Kidney (tissue), 14 donors: ENCODE data around the gene KIF3A. TPM values are rescaled to one million over a fixed set of nuclear protein-coding genes. Genes with fewer than 3 reads are reported as not detected.

Experiments
- DNase-seq, 5 donors: peaks; one replicate each; pipeline ENCODE4 v3.0.0-alpha.2; 2013 to 2020
- FAIRE-seq: peaks from 2 replicates; lab custom pipeline; 2012; peaks lifted over from hg19 to GRCh38; lab: Jason Lieb, UNC
- H3K27ac ChIP-seq, 2 donors: one replicate each; pipeline ENCODE4 v1.7.0; 2013; ENCODE audit warnings: low read depth in 2 of 2, low read length in 2 of 2, inconsistent platforms in 1 of 2
- H3K27me3 ChIP-seq: one replicate; pipeline ENCODE4 v1.7.1; 2013; ENCODE audit warnings: low read length, inconsistent platforms; ENCODE audit not compliant: control insufficient read depth, insufficient read depth
- H3K36me3 ChIP-seq, 3 donors: one replicate each; pipeline versions ENCODE4 v1.7.0 to v1.7.1; 2013; ENCODE audit warnings: low read length in 3 of 3, control low read depth in 1 of 3, inconsistent platforms in 1 of 3; ENCODE audit not compliant: insufficient read depth in 3 of 3, control insufficient read depth in 2 of 3
- H3K4me1 ChIP-seq, 3 donors: one replicate each; pipeline versions ENCODE4 v1.7.0 to v1.7.1; 2013; ENCODE audit warnings: low read length in 3 of 3, inconsistent platforms in 1 of 3, low read depth in 1 of 3; ENCODE audit not compliant: control insufficient read depth in 2 of 3, insufficient read depth in 2 of 3
- H3K4me3 ChIP-seq, 3 donors: one replicate each; pipeline versions ENCODE4 v1.7.0 to v1.8.1; 2013; ENCODE audit warnings: low read length in 3 of 3, control low read depth in 1 of 3, inconsistent platforms in 1 of 3
- H3K9ac ChIP-seq, 3 donors: one replicate each; pipeline versions ENCODE4 v1.7.0 to v1.7.1; 2013; ENCODE audit warnings: low read length in 3 of 3, control low read depth in 1 of 3, inconsistent platforms in 1 of 3
- H3K9me3 ChIP-seq, 3 donors: one replicate each; pipeline versions ENCODE4 v1.7.0 to v1.7.1; 2013; ENCODE audit warnings: low read length in 3 of 3, control low read depth in 1 of 3, inconsistent platforms in 1 of 3; ENCODE audit not compliant: control insufficient read depth in 2 of 3, insufficient read depth in 1 of 3
- intact Hi-C: fragments of 100-400 bp; cut with DNase I; formaldehyde crosslinking; loops from one replicate; pipeline ENCODE4 v1.11.1; 2022
- polyA plus RNA-seq: library from polyadenylated mRNA; stranded (reverse); fragments of 350-450 nt; fragmentation: Illumina TruSeq; extraction: RNeasy Lipid Tissue Mini Kit (QIAGEN cat#74804); gene quantifications from one replicate; pipeline ENCODE4 v1.2.3, GENCODE V29; 2014; ENCODE audit warnings: low read depth, low replicate concordance; ENCODE audit not compliant: insufficient read depth
- total RNA-seq: library from RNA; stranded (reverse); fragmentation: NEBNext Ultra II Directional; extraction: Animal tissue kit (Norgen Biotek cat#: 25700); gene quantifications from one replicate; pipeline ENCODE4 v1.2.1, GENCODE V29; 2021
- TF ChIP-seq, protein P1 (sequence below): IDR thresholded peaks from 3 replicates; pipeline ENCODE4 v1.5.1; 2012; ENCODE audit warnings: mild to moderate bottlenecking, moderate library complexity, borderline replicate concordance; ENCODE audit not compliant: insufficient read depth; ENCODE audit errors: extremely low read depth
- donor health status: control.
- donor health status: control.
- donor health status: control.
- donor health status: control.
- donor health status: control.
- donor health status: DM: yes; HTN: yes; CAD: no.
- donor health status: Normal renal cell carcinoma (clear cell type).

Gene KIF3A
- total and polyA plus RNA-seq, 2 donors from 2014 or later: 7.1 to 13.9 TPM

DNA sequence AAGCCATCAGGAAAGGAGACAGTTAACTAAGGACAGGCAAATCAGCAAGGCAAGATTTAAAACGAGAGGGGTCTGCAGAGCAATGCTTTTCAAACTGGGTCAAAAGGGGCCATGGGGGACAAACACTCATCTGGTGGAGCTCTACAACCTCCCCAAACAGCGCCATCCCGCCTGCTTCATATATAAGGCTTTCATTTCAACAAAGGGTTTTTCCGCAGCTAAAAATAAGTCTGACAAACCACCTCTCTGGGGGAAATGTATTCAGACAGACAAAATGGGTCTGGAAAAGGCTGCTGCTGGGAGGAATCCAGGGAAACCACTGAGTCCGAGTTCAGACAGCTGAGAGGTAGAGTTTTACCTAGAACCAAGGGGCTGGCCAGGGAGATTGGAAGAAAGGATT, 48.0 kb upstream of the KIF3A start:
- FAIRE-seq: no peak
- intact Hi-C loops: no loop called here
- Histone ChIP-seq H3K36me3 (no peaks in the 10 kb centered on the region), H3K9me3 (no peaks in the 10 kb centered on the region), H3K4me3 (no peak overlapping the region), H3K27me3 (no peaks in the 10 kb centered on the region), H3K9ac (no peak overlapping the region), H3K27ac (no peak overlapping the region), H3K4me1 (no peaks in the 10 kb centered on the region)
- TF ChIP-seq, protein P1, sequence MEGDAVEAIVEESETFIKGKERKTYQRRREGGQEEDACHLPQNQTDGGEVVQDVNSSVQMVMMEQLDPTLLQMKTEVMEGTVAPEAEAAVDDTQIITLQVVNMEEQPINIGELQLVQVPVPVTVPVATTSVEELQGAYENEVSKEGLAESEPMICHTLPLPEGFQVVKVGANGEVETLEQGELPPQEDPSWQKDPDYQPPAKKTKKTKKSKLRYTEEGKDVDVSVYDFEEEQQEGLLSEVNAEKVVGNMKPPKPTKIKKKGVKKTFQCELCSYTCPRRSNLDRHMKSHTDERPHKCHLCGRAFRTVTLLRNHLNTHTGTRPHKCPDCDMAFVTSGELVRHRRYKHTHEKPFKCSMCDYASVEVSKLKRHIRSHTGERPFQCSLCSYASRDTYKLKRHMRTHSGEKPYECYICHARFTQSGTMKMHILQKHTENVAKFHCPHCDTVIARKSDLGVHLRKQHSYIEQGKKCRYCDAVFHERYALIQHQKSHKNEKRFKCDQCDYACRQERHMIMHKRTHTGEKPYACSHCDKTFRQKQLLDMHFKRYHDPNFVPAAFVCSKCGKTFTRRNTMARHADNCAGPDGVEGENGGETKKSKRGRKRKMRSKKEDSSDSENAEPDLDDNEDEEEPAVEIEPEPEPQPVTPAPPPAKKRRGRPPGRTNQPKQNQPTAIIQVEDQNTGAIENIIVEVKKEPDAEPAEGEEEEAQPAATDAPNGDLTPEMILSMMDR: no peak
- no peak for DNase-seq

DNA sequence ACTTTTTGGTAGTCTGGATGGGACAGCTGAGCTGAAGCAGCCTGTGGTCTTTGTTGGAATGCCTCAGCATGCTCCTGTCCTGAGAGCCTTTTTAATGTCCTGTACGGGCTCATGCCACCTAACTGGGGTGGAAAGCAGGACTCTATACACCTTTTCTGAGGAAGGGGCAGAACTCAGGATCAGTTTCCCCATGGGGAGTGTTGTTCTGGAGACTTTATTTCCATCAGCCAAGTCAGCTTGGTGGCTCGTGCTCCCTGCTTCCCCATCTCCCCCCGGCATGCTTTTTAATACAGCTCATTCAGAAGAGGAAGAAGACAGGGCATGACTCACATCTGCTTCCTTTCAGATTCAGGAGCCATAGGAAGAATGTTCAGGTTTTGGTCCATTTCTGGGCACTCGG, 44.8 kb upstream of the KIF3A start:
- no peaks in the 10 kb centered on the region for H3K36me3 ChIP-seq
- no peaks in the 10 kb centered on the region for H3K9me3 ChIP-seq
- intact Hi-C loops: no loop called here
- DNase-seq (peak in 1 of 5 donors; percentile 1), FAIRE-seq (no peak)
- H3K9ac ChIP-seq: no peak overlapping the region
- no peaks in the 10 kb centered on the region for H3K27me3 ChIP-seq
- peaks cover 0 to 8% (median 7%) of the 10 kb centered on the region in 3 donors for H3K4me1 ChIP-seq
- TF ChIP-seq, protein P1: no peak
- no peak overlapping the region for H3K4me3 ChIP-seq
- no peak overlapping the region for H3K27ac ChIP-seq

DNA sequence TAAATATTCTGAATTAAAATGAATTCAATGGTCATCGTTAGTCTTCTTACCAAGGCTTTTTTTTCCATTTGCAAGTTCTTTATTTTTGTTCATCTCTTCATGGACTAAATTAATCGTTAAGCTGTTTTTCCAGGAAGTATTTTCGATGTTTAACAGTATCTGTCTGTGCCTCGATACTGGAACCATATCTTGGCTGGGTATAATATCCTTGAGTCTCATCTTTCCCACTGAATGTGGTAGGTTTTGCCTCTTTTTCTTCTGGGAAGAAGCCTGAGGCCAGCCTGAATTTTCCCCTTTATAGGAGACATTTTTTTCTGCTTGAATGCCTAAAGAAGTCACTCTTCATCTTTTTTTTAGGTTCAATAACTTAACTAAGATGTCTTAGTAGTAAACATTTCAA, 43.7 kb upstream of the KIF3A start:
- FAIRE-seq (no peak), DNase-seq (no peak)
- H3K4me1 ChIP-seq: peaks cover 0 to 8% (median 7%) of the 10 kb centered on the region in 3 donors
- no peak overlapping the region for H3K27ac ChIP-seq
- H3K36me3 ChIP-seq: no peaks in the 10 kb centered on the region
- H3K9me3 ChIP-seq: no peaks in the 10 kb centered on the region
- TF ChIP-seq, protein P1: no peak
- H3K9ac ChIP-seq: no peak overlapping the region
- intact Hi-C loops: no loop called here
- H3K27me3 ChIP-seq: no peaks in the 10 kb centered on the region
- H3K4me3 ChIP-seq: no peak overlapping the region

DNA sequence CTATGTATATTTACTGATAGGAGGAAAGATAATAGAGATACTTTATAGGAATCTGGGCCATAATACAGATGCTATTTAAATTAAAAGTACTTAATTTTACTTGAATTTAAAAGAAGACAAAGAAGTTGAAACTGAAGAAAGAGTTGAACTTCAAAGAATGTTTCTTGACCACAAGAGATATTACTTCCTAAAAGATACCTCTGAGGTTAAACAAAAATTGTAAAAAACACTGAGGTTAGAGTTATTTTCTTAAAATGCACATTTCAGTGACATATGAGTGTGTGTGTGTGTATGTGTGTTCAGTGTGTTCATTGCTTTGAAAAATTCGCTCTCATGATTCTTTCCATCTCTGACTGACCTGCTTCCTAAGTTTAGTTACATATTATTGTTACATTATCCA, 43.2 kb upstream of the KIF3A start:
- DNase-seq: no peak
- no peak overlapping the region for H3K9ac ChIP-seq
- no peaks in the 10 kb centered on the region for H3K27me3 ChIP-seq
- H3K9me3 ChIP-seq: no peaks in the 10 kb centered on the region
- TF ChIP-seq, protein P1: no peak
- no peak overlapping the region for H3K4me3 ChIP-seq
- no peaks in the 10 kb centered on the region for H3K36me3 ChIP-seq
- H3K27ac ChIP-seq: no peak overlapping the region
- FAIRE-seq: no peak
- intact Hi-C loops: no loop called here
- peaks cover 0 to 8% (median 7%) of the 10 kb centered on the region in 3 donors for H3K4me1 ChIP-seq
